ENCODE results near the gene ANXA2R.

ANXA2R gene

GRCh38 chr5:43000111-43000840, 39.8 kb downstream of the ANXA2R start:
- no peak for DNase-seq (ENCODE audit: low spot score)

GRCh38 chr5:42995360-42995751, 44.8 kb downstream of the ANXA2R start:
- DNase-seq (ENCODE audit: low spot score) = no peak

- DNase-seq (ENCODE audit: low spot score) = peak; percentile 93
These were observed 45.4 kb downstream of the ANXA2R start for GRCh38 chr5:42994555-42995359.

GRCh38 chr5:42994246-42994554, 45.9 kb downstream of the ANXA2R start:
- no peak for DNase-seq (ENCODE audit: low spot score)

- DNase-seq (ENCODE audit: low spot score) = peak; percentile 70
These were observed 46.4 kb downstream of the ANXA2R start for GRCh38 chr5:42993516-42994245.

GRCh38 chr5:42992088-42992879, 47.8 kb downstream of the ANXA2R start:
- peak; percentile 68 for DNase-seq (ENCODE audit: low spot score)

GRCh38 chr5:42991404-42992087, 48.6 kb downstream of the ANXA2R start:
- no peak for DNase-seq (ENCODE audit: low spot score)

- no peak for DNase-seq (ENCODE audit: low spot score)
These were observed 49.2 kb downstream of the ANXA2R start for GRCh38 chr5:42990892-42991291.

Data from hematopoietic multipotent progenitor cell treated with erythropoietin and hydrocortisone succinate and interleukin-3 and kit ligand, for 15 days (in vitro differentiated cells).